Panc1 (cell line): Measurements from ENCODE around the gene AP5Z1. TPM values are rescaled to one million over a fixed set of nuclear protein-coding genes. Genes with fewer than 3 reads are reported as not detected.

ENCODE experiments used
- ATAC-seq: fragments of 200-7000 bp; cut with Tn5 transposase; 2 replicates; pipeline ENCODE4 v1.9.1; 2020; ENCODE audit warnings: mild to moderate bottlenecking, moderate library complexity
- BruUV-seq: library from RNA; stranded (reverse); fragments of 400-500 nt; replicated peaks from 2 replicates; lab custom pipeline; 2021; lab: Mats Ljungman, UMichigan
- CTCF ChIA-PET: fragments of 300-600 bp; sonication (Branson Sonifier 250); formaldehyde crosslinking; loops from one replicate; lab custom pipeline; 2022; ENCODE audit warnings: antibody characterized with exemption; lab: Charles Lee
- POLR2A ChIA-PET: fragments of 300-600 bp; sonication (Branson Sonifier 250); formaldehyde crosslinking; loops from one replicate; lab custom pipeline; 2022; ENCODE audit warnings: antibody characterized with exemption; lab: Charles Lee
- DNase-seq: peaks from one replicate; pipeline ENCODE4 v3.0.0-alpha.2; 2010; ENCODE audit warnings: low read depth, low spot score
- H3K27ac ChIP-seq: 2 replicates; pipeline ENCODE4 v1.5.1; 2011; ENCODE audit warnings: mild to moderate bottlenecking, low read length, inconsistent platforms
- H3K27me3 ChIP-seq: fragments of 200-500 bp; sonication (Bioruptor generic); 2 replicates; pipeline ENCODE4 v1.6.0; 2014; ENCODE audit warnings: low read length, inconsistent platforms; ENCODE audit not compliant: control insufficient read depth, insufficient read depth
- H3K36me3 ChIP-seq: fragments of 200-500 bp; sonication (Bioruptor generic); 2 replicates; pipeline ENCODE4 v1.5.1; 2014; ENCODE audit warnings: inconsistent platforms, mild to moderate bottlenecking, low read length, moderate library complexity; ENCODE audit not compliant: control insufficient read depth, insufficient read depth
- H3K4me1 ChIP-seq: 2 replicates; pipeline ENCODE4 v1.5.1; 2011; ENCODE audit warnings: inconsistent platforms, mild to moderate bottlenecking, low read length, moderate library complexity; ENCODE audit not compliant: control insufficient read depth, insufficient read depth
- H3K4me3 ChIP-seq, 2 experiments: 2 replicates each; pipeline ENCODE4 v1.5.1; 2011 to 2012; ENCODE audit warnings: low read depth in 2 of 2, low read length in 2 of 2, mild to moderate bottlenecking in 2 of 2, inconsistent platforms in 1 of 2, moderate library complexity in 1 of 2
- H3K9me3 ChIP-seq: fragments of 200-500 bp; sonication (Bioruptor generic); 2 replicates; pipeline ENCODE4 v1.5.1; 2014; ENCODE audit warnings: low read depth, mild to moderate bottlenecking, inconsistent platforms, low read length, moderate library complexity; ENCODE audit not compliant: control insufficient read depth, insufficient read depth
- POLR2AphosphoS5 ChIP-seq: IDR thresholded peaks from 2 replicates; pipeline ENCODE4 v1.6.1; 2012; ENCODE audit warnings: mild to moderate bottlenecking, low read depth, low read length, moderate library complexity
- SIN3A ChIP-seq: IDR thresholded peaks from 2 replicates; pipeline ENCODE4 v1.6.1; 2012; ENCODE audit warnings: low read depth, mild to moderate bottlenecking, low read length, moderate library complexity, borderline replicate concordance; ENCODE audit not compliant: insufficient read depth
- TCF7L2 ChIP-seq: IDR thresholded peaks from 2 replicates; pipeline ENCODE4 v1.6.1; 2011; ENCODE audit warnings: mild to moderate bottlenecking, low read depth, low read length, inconsistent platforms
- in situ Hi-C: cut with HindIII; loops from 2 replicates; pipeline ENCODE4 v1.10.0; 2016; ENCODE audit warnings: low sequenced_read_pairs, low pct_unique_long_range_greater_than_20kb
- intact Hi-C: fragments of 100-400 bp; cut with micrococcal nuclease; formaldehyde crosslinking; loops from one replicate; pipeline ENCODE4 v1.10.0; 2022; ENCODE audit not compliant: unreplicated experiment
- total RNA-seq: library from RNA; stranded (reverse); gene quantifications from one replicate; pipeline ENCODE4 v1.2.1, GENCODE V29; 2021; ENCODE audit not compliant: unreplicated experiment
- TF ChIP-seq, protein P1 (sequence below), 2 experiments: IDR thresholded peaks; 2 replicates each; pipeline ENCODE4 v1.6.1; 2011 to 2012; ENCODE audit warnings: low read depth in 2 of 2, control low read depth in 1 of 2, low read length in 1 of 2, mild to moderate bottlenecking in 1 of 2, moderate library complexity in 1 of 2; ENCODE audit not compliant: insufficient read depth in 1 of 2
- TF ChIP-seq, protein P2 (sequence below): fragments of 450-650 bp; IDR thresholded peaks from 2 replicates; pipeline ENCODE4 v1.5.1; 2017; ENCODE audit warnings: mild to moderate bottlenecking

AP5Z1 gene
- total RNA-seq, 1 experiment from 2014 or later: 100.0 TPM

DNA sequence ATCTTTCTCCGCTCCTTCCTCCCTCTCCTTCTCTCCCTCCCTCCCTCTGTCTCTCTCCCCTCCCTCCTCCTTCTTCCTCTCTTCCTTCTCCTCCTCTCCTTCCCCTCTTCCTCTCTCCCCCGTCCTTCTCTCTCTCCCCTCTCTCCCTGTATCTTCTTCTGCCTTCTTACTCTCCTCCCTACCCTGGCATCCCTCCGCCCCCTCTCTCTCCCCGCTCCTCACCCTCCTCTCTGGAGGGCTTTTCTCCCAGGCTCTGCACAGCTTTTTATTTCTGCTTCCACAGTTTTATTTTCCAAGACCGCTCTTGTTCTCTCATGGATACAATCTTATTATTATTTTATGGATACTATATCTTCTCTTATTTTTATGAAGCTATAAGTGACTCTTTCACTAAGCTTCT, 32.6 kb downstream of the AP5Z1 start:
- CTCF ChIA-PET: interaction anchor here (0.8 kb wide), 1 partner anchor 9 kb away, joined by 3 read pairs; no protein-coding TSS in a partner anchor
- ATAC-seq (no peak), DNase-seq (no peak)
- H3K4me1 ChIP-seq: peaks cover 19% of the 10 kb centered on the region
- intact Hi-C loops: no loop called here
- POLR2A ChIA-PET: interaction anchor here (0.6 kb wide), 1 partner anchor 239 kb away, joined by 20 read pairs; no protein-coding TSS in a partner anchor
- H3K27me3 ChIP-seq: no peaks in the 10 kb centered on the region
- no peak overlapping the region for H3K4me3 ChIP-seq
- in situ Hi-C loops: no loop called here
- TF ChIP-seq, protein P1, sequence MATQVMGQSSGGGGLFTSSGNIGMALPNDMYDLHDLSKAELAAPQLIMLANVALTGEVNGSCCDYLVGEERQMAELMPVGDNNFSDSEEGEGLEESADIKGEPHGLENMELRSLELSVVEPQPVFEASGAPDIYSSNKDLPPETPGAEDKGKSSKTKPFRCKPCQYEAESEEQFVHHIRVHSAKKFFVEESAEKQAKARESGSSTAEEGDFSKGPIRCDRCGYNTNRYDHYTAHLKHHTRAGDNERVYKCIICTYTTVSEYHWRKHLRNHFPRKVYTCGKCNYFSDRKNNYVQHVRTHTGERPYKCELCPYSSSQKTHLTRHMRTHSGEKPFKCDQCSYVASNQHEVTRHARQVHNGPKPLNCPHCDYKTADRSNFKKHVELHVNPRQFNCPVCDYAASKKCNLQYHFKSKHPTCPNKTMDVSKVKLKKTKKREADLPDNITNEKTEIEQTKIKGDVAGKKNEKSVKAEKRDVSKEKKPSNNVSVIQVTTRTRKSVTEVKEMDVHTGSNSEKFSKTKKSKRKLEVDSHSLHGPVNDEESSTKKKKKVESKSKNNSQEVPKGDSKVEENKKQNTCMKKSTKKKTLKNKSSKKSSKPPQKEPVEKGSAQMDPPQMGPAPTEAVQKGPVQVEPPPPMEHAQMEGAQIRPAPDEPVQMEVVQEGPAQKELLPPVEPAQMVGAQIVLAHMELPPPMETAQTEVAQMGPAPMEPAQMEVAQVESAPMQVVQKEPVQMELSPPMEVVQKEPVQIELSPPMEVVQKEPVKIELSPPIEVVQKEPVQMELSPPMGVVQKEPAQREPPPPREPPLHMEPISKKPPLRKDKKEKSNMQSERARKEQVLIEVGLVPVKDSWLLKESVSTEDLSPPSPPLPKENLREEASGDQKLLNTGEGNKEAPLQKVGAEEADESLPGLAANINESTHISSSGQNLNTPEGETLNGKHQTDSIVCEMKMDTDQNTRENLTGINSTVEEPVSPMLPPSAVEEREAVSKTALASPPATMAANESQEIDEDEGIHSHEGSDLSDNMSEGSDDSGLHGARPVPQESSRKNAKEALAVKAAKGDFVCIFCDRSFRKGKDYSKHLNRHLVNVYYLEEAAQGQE (IDR thresholded peaks at IDR 0.05; ENCODE audit: insufficient read depth in 1 of 2, low read depth in 2 of 2, low read length in 1 of 2): no peak
- TF ChIP-seq TCF7L2 (no peak), SIN3A (no peak), POLR2AphosphoS5 (no peak)
- TF ChIP-seq, protein P2, sequence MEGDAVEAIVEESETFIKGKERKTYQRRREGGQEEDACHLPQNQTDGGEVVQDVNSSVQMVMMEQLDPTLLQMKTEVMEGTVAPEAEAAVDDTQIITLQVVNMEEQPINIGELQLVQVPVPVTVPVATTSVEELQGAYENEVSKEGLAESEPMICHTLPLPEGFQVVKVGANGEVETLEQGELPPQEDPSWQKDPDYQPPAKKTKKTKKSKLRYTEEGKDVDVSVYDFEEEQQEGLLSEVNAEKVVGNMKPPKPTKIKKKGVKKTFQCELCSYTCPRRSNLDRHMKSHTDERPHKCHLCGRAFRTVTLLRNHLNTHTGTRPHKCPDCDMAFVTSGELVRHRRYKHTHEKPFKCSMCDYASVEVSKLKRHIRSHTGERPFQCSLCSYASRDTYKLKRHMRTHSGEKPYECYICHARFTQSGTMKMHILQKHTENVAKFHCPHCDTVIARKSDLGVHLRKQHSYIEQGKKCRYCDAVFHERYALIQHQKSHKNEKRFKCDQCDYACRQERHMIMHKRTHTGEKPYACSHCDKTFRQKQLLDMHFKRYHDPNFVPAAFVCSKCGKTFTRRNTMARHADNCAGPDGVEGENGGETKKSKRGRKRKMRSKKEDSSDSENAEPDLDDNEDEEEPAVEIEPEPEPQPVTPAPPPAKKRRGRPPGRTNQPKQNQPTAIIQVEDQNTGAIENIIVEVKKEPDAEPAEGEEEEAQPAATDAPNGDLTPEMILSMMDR: no peak
- H3K27ac ChIP-seq: no peak overlapping the region
- BruUV-seq: no TSS peak
- H3K9me3 ChIP-seq: no peaks in the 10 kb centered on the region
- no peaks in the 10 kb centered on the region for H3K36me3 ChIP-seq

DNA sequence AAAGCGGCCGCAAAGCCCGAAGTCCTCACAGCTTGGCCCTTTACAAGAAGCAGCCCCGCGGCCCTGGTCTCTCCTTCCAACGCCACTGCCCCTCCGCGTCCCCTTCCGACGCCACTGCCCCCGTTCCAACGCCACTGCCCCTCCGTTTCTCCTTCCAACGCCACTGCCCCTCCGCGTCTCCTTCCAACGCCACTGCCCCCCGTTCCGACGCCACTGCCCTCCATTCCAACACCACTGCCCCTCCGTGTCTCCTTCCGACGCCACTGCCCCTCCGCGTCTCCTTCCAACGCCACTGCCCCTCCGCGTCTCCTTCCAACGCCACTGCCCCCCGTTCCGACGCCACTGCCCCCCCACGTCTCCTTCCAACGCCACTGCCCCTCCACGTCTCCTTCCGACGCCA, 33.1 kb downstream of the AP5Z1 start:
- intact Hi-C loops: no loop called here
- Histone ChIP-seq H3K36me3 (no peaks in the 10 kb centered on the region), H3K27me3 (no peaks in the 10 kb centered on the region), H3K4me3 (no peak overlapping the region), H3K4me1 (peaks cover 18% of the 10 kb centered on the region), H3K27ac (no peak overlapping the region), H3K9me3 (no peaks in the 10 kb centered on the region)
- BruUV-seq: no TSS peak
- TF ChIP-seq, protein P2: no peak
- TF ChIP-seq POLR2AphosphoS5 (no peak), SIN3A (no peak), TCF7L2 (no peak)
- TF ChIP-seq, protein P1 (IDR thresholded peaks at IDR 0.05; ENCODE audit: insufficient read depth in 1 of 2, low read depth in 2 of 2, low read length in 1 of 2): no peak
- DNase-seq (no peak), ATAC-seq (no peak)
- ChIA-PET CTCF (no interaction called here), POLR2A (interaction anchor here (0.6 kb wide), 1 partner anchor 240 kb away, joined by 20 read pairs; no protein-coding TSS in a partner anchor)
- in situ Hi-C loops: no loop called here
